Measurements from ENCODE around the gene FOXP1.

Gene FOXP1

DNA sequence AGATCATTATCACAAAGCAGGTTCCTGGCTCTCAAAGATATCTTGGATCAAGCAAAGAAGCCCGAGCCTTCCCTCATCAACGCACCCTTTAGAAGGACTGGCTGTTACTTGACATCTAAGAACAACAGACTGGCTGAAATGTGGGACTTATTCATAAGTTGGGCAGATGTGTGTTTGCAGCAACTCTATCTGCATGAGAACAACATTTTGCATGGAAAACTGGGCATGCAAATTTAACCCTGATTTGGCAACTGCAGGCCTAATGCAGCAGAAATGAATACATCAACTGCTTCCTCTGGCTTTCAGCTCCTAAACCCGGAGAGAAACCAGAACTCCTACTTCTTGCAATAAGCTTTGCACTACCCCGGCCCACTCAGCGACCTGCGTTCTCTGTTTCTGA lies 35.0 kb upstream of the FOXP1 start:
- no peak overlapping the region for H3K4me3 ChIP-seq (ENCODE audit: low read length)
- H3K9me3 ChIP-seq (ENCODE audit: control insufficient read depth, insufficient read depth, low read length) = no peaks in the 10 kb centered on the region
- H3K79me2 ChIP-seq (ENCODE audit: control insufficient read depth, low read length) = no peaks in the 10 kb centered on the region
- peaks cover 11% of the 10 kb centered on the region for H3K27me3 ChIP-seq (ENCODE audit: control insufficient read depth, low read length)
- H3K9me2 ChIP-seq (replicated peaks; ENCODE audit: control insufficient read depth, low read length) = no peaks in the 10 kb centered on the region
- no peak overlapping the region for H3K27ac ChIP-seq (ENCODE audit: low read depth, low read length)
- H3F3A ChIP-seq (ENCODE audit: control insufficient read depth, insufficient read depth) = no peaks in the 10 kb centered on the region
- no peak overlapping the region for H3K4me2 ChIP-seq (ENCODE audit: low read length)
- H3K36me3 ChIP-seq (ENCODE audit: control insufficient read depth, low read length) = no peaks in the 10 kb centered on the region
- H4K20me1 ChIP-seq (ENCODE audit: control insufficient read depth, insufficient read depth, low read depth, low read length) = no peaks in the 10 kb centered on the region
- no peak for TF ChIP-seq EZH2phosphoT487 (IDR thresholded peaks at IDR 0.05; ENCODE audit: borderline replicate concordance, low read length)
- TF ChIP-seq, protein P1, sequence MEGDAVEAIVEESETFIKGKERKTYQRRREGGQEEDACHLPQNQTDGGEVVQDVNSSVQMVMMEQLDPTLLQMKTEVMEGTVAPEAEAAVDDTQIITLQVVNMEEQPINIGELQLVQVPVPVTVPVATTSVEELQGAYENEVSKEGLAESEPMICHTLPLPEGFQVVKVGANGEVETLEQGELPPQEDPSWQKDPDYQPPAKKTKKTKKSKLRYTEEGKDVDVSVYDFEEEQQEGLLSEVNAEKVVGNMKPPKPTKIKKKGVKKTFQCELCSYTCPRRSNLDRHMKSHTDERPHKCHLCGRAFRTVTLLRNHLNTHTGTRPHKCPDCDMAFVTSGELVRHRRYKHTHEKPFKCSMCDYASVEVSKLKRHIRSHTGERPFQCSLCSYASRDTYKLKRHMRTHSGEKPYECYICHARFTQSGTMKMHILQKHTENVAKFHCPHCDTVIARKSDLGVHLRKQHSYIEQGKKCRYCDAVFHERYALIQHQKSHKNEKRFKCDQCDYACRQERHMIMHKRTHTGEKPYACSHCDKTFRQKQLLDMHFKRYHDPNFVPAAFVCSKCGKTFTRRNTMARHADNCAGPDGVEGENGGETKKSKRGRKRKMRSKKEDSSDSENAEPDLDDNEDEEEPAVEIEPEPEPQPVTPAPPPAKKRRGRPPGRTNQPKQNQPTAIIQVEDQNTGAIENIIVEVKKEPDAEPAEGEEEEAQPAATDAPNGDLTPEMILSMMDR (IDR thresholded peaks at IDR 0.05; ENCODE audit: low read depth, low read length, poor library complexity, severe bottlenecking) = no peak
- H3K4me1 ChIP-seq (ENCODE audit: control insufficient read depth, low read length) = no peaks in the 10 kb centered on the region

DNA sequence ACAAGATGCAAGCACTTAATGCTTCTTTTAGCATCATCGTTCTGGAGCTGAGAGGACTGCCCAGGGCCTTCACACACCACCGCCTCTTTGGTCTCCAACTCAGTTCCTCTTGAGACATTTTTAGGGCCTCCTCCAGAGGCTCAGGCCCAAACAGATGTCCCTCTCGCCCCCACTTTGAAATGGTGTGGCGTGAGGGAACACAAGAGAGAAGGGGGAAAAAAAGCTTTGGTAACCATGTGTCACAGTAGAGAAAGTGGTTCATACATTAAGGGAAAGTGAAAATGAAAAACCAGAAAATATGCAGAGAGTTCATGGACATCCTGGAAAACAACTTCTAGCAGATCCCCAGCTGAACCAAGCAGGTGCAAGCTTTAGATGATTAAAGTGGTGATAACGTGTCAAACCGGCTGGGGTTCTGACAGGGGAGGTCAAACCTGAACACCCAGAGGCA lies 33.1 kb upstream of the FOXP1 start:
- no peaks in the 10 kb centered on the region for H3F3A ChIP-seq (ENCODE audit: control insufficient read depth, insufficient read depth)
- no peaks in the 10 kb centered on the region for H3K9me2 ChIP-seq (replicated peaks; ENCODE audit: control insufficient read depth, low read length)
- H3K4me3 ChIP-seq (ENCODE audit: low read length) = no peak overlapping the region
- H3K79me2 ChIP-seq (ENCODE audit: control insufficient read depth, low read length) = no peaks in the 10 kb centered on the region
- H3K27me3 ChIP-seq (ENCODE audit: control insufficient read depth, low read length) = peaks cover 4% of the 10 kb centered on the region; the same call in 1 of the 2 replicates
- H3K36me3 ChIP-seq (ENCODE audit: control insufficient read depth, low read length) = no peaks in the 10 kb centered on the region
- H4K20me1 ChIP-seq (ENCODE audit: control insufficient read depth, insufficient read depth, low read depth, low read length) = no peaks in the 10 kb centered on the region
- H3K4me2 ChIP-seq (ENCODE audit: low read length) = no peak overlapping the region
- H3K4me1 ChIP-seq (ENCODE audit: control insufficient read depth, low read length) = no peaks in the 10 kb centered on the region
- H3K27ac ChIP-seq (ENCODE audit: low read depth, low read length) = no peak overlapping the region
- TF ChIP-seq, protein P1 (IDR thresholded peaks at IDR 0.05; ENCODE audit: low read depth, low read length, poor library complexity, severe bottlenecking) = no peak
- no peak for TF ChIP-seq EZH2phosphoT487 (IDR thresholded peaks at IDR 0.05; ENCODE audit: borderline replicate concordance, low read length)
- 0 out of 2 replicates have a peak, but pooled peaks cover 5% of the 10 kb centered on the region for H3K9me3 ChIP-seq (ENCODE audit: control insufficient read depth, insufficient read depth, low read length)

DNA sequence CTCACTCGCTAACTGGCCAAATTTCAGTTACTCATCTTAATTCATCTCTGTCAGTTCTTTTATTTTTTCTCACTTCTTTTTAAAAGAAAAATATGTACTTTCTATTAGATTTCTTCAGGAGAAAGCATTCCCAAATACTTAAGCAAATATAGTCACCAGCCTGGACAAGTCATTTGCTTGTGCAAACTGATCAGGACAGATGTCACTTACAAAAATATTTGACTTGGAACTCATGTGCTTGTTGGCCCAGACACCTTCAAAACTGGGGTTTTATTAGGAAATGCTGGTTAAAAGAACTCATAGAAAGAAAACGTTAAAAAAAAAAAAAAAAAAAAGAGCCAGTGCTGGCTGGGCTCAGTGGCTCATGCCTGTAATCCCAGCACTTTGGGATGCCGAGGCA lies 31.3 kb upstream of the FOXP1 start:
- H4K20me1 ChIP-seq (ENCODE audit: control insufficient read depth, insufficient read depth, low read depth, low read length) = no peaks in the 10 kb centered on the region
- no peak overlapping the region for H3K4me3 ChIP-seq (ENCODE audit: low read length)
- TF ChIP-seq EZH2phosphoT487 (IDR thresholded peaks at IDR 0.05; ENCODE audit: borderline replicate concordance, low read length) = no peak
- TF ChIP-seq, protein P1 (IDR thresholded peaks at IDR 0.05; ENCODE audit: low read depth, low read length, poor library complexity, severe bottlenecking) = no peak
- no peaks in the 10 kb centered on the region for H3K4me1 ChIP-seq (ENCODE audit: control insufficient read depth, low read length)
- no peaks in the 10 kb centered on the region for H3K79me2 ChIP-seq (ENCODE audit: control insufficient read depth, low read length)
- H3K27ac ChIP-seq (ENCODE audit: low read depth, low read length) = no peak overlapping the region
- no peaks in the 10 kb centered on the region for H3K36me3 ChIP-seq (ENCODE audit: control insufficient read depth, low read length)
- no peaks in the 10 kb centered on the region for H3K9me2 ChIP-seq (replicated peaks; ENCODE audit: control insufficient read depth, low read length)
- 0 out of 2 replicates have a peak, but pooled peaks cover 6% of the 10 kb centered on the region for H3K9me3 ChIP-seq (ENCODE audit: control insufficient read depth, insufficient read depth, low read length)
- H3K27me3 ChIP-seq (ENCODE audit: control insufficient read depth, low read length) = no peaks in the 10 kb centered on the region; the same call in 1 of the 2 replicates
- H3K4me2 ChIP-seq (ENCODE audit: low read length) = no peak overlapping the region
- H3F3A ChIP-seq (ENCODE audit: control insufficient read depth, insufficient read depth) = no peaks in the 10 kb centered on the region
